Vein endothelial cell (primary cell): ENCODE data around the gene DPEP2. TPM values are rescaled to one million over a fixed set of nuclear protein-coding genes. Genes with fewer than 3 reads are reported as not detected.

ENCODE experiments used
- small RNA-seq: library from RNA; depleted of rRNA; stranded (forward); fragments of <200 nt; gene quantifications from one replicate; pipeline ENCODE3, GENCODE V24; 2012
- total RNA-seq: library from RNA; depleted of rRNA; stranded (reverse); fragments of >200 nt; gene quantifications from 2 replicates; pipeline ENCODE4 v1.2.3, GENCODE V29; 2012

Gene DPEP2
- total RNA-seq, result under 0.01 and 0.57 TPM in 2 replicates

GRCh38 chr16:67998779-67999688, at the start of gene DPEP2:
Gene DPEP2, minus strand, starts transcription at chr16:67999484. Its CDS starts 6,272 bp downstream, at chr16:67993212.

GRCh38 chr16:68022728-68023537, 23.6 kb upstream of the DPEP2 start, which contains the start of the genes DDX28 and DUS2:
Gene DDX28, minus strand, starts transcription at chr16:68023232. Its CDS starts 30 bp downstream, at chr16:68023202.
Gene DUS2, plus strand, starts transcription at chr16:68023284. Its CDS starts 14,740 bp downstream, at chr16:68038024.

GRCh38 chr16:68015681-68016080, 16.4 kb upstream of the DPEP2 start, which contains the start of gene DPEP2NB:
Gene DPEP2NB, minus strand, starts transcription at chr16:68015911. Its CDS starts 141 bp downstream, at chr16:68015770.

GRCh38 chr16:67979955-67980678, 19.2 kb downstream of the DPEP2 start, which contains the start of gene DPEP3:
Gene DPEP3, minus strand, starts transcription at chr16:67980499. Its CDS starts 119 bp downstream, at chr16:67980380.

DNA sequence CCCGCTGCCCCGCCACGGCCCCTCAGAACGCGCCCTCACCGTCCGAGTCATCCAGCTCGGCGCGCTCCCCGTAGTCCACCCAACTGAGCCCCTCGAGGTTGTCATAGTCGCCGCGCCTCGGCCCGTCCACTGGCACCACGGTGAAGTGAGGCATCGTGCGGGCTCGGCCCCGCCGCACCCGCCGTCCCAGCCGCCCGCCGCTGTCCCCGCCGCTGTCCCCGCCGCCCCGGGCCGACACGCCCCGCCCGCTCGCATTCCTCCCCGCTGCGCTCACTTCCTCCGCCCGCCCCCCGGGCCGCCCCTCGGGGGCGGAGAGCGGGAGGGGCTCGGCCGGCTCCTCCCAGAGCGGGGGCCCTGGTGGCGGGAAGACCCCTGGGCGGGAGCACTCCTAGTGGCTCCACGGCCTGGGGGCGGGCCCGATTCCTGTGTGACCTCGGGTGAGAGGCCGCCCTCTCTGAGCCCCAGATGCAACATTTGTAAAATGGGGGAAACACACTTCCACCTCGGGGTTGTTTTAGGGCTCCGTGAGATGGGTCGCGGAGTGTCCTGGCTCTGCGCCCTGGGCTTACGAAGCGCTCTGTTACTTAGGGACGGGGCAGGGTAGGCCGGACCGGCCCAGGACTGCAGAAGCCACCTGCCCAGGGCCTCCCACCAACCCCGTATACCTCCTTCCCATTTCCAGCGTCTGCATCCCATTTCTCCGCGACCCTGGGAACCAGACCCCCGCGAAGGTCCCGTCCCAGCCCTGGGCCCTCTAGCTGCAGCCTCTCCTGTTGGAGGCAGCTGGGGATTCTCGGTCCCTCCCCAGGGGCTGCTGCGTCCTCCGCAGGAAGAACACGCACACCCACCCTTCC, 30.7 kb downstream of the DPEP2 start, which contains the start of gene SLC12A4:
Gene SLC12A4 (minus strand): TSS at position 238 of the 854 bp plus-strand sequence. CDS start 84 bp downstream, at position 154.

GRCh38 chr16:67943619-67944504, 55.4 kb downstream of the DPEP2 start, which contains the start of gene LCAT:
Gene LCAT, minus strand, starts transcription at chr16:67944120. Its CDS starts 19 bp downstream, at chr16:67944101.

Small RNAs within 50 kb of the gene (small RNA-seq; reads per million reads assigned to genes)
- gene RNU6-359P, result not detected

Other genes with a start within 250 kb of the DPEP2 start
- 11.2 and 15.4 TPM in 2 replicates for gene RANBP10, start 192.9 kb downstream of the DPEP2 start, total RNA-seq
- 0.33 and 0.67 TPM in 2 replicates for gene TSNAXIP1, start 192.6 kb downstream of the DPEP2 start, total RNA-seq
- gene THAP11, start 157.2 kb downstream of the DPEP2 start, total RNA-seq, result 25.7 and 28.1 TPM in 2 replicates
- 258 and 586 TPM in 2 replicates for gene NUTF2, start 152.6 kb downstream of the DPEP2 start, total RNA-seq
- 30.4 and 30.5 TPM in 2 replicates for gene CENPT, start 151.8 kb downstream of the DPEP2 start, total RNA-seq
- gene EDC4, start 126.4 kb downstream of the DPEP2 start, total RNA-seq, result 81.1 and 84.6 TPM in 2 replicates
- not detected in 2 replicates for gene NRN1L, start 114.6 kb downstream of the DPEP2 start, total RNA-seq
- 21.9 and 26.1 TPM in 2 replicates for gene PSKH1, start 106.2 kb downstream of the DPEP2 start, total RNA-seq
- 0.57 and 0.65 TPM in 2 replicates for gene CTRL, start 67.6 kb downstream of the DPEP2 start, total RNA-seq
- gene PSMB10, start 62.6 kb downstream of the DPEP2 start, total RNA-seq, result 31.0 and 46.1 TPM in 2 replicates
- 4.8 and 5.2 TPM in 2 replicates for gene LCAT, start 55.4 kb downstream of the DPEP2 start, total RNA-seq
- 52.6 and 75.8 TPM in 2 replicates for gene SLC12A4, start 30.8 kb downstream of the DPEP2 start, total RNA-seq
- gene DPEP3, start 19.0 kb downstream of the DPEP2 start, total RNA-seq, result not detected in 2 replicates
- gene DPEP2NB, start 16.4 kb upstream of the DPEP2 start, total RNA-seq, result not detected in 2 replicates
- gene DDX28, start 23.7 kb upstream of the DPEP2 start, total RNA-seq, result 14.9 and 17.6 TPM in 2 replicates
- gene DUS2, start 23.8 kb upstream of the DPEP2 start, total RNA-seq, result 17.8 and 20.6 TPM in 2 replicates
- 35.4 and 35.6 TPM in 2 replicates for gene NFATC3, start 85.9 kb upstream of the DPEP2 start, total RNA-seq
- 0.29 and 0.98 TPM in 2 replicates for gene ESRP2, start 236.6 kb upstream of the DPEP2 start, total RNA-seq
- gene PLA2G15, start 245.9 kb upstream of the DPEP2 start, total RNA-seq, result 23.7 and 28.7 TPM in 2 replicates